ENCODE data around the gene WWOX.

Gene WWOX

GRCh38 chr16:78106686-78107085 is 7.2 kb downstream of the WWOX start:
- no peak for DNase-seq (ENCODE audit: low read depth)
- TF ChIP-seq MYC (IDR thresholded peaks at IDR 0.05; ENCODE audit: low read depth, low read length) (no peak), POLR2A (IDR thresholded peaks at IDR 0.05; ENCODE audit: extremely low read depth, insufficient read length) (no peak)
- TF ChIP-seq, protein P1, sequence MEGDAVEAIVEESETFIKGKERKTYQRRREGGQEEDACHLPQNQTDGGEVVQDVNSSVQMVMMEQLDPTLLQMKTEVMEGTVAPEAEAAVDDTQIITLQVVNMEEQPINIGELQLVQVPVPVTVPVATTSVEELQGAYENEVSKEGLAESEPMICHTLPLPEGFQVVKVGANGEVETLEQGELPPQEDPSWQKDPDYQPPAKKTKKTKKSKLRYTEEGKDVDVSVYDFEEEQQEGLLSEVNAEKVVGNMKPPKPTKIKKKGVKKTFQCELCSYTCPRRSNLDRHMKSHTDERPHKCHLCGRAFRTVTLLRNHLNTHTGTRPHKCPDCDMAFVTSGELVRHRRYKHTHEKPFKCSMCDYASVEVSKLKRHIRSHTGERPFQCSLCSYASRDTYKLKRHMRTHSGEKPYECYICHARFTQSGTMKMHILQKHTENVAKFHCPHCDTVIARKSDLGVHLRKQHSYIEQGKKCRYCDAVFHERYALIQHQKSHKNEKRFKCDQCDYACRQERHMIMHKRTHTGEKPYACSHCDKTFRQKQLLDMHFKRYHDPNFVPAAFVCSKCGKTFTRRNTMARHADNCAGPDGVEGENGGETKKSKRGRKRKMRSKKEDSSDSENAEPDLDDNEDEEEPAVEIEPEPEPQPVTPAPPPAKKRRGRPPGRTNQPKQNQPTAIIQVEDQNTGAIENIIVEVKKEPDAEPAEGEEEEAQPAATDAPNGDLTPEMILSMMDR (IDR thresholded peaks at IDR 0.05; ENCODE audit: low read depth, low read length): no peak
- TF ChIP-seq, protein P2, sequence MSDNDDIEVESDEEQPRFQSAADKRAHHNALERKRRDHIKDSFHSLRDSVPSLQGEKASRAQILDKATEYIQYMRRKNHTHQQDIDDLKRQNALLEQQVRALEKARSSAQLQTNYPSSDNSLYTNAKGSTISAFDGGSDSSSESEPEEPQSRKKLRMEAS (IDR thresholded peaks at IDR 0.05; ENCODE audit: low read depth, low read length): no peak
- no peak overlapping the region for H3K4me3 ChIP-seq (ENCODE audit: low read depth, low read length)

- H3K4me3 ChIP-seq (ENCODE audit: low read depth, low read length): no peak overlapping the region
- DNase-seq (ENCODE audit: low read depth): no peak
- TF ChIP-seq POLR2A (IDR thresholded peaks at IDR 0.05; ENCODE audit: extremely low read depth, insufficient read length) (no peak), MYC (IDR thresholded peaks at IDR 0.05; ENCODE audit: low read depth, low read length) (no peak)
- TF ChIP-seq, protein P1 (IDR thresholded peaks at IDR 0.05; ENCODE audit: low read depth, low read length): no peak
- TF ChIP-seq, protein P2 (IDR thresholded peaks at IDR 0.05; ENCODE audit: low read depth, low read length): no peak
Observed at GRCh38 chr16:78108451-78108850, 9.0 kb downstream of the WWOX start.

- no peak for DNase-seq (ENCODE audit: low read depth)
- H3K4me3 ChIP-seq (ENCODE audit: low read depth, low read length): no peak overlapping the region
- no peak for TF ChIP-seq MYC (IDR thresholded peaks at IDR 0.05; ENCODE audit: low read depth, low read length)
- TF ChIP-seq POLR2A (IDR thresholded peaks at IDR 0.05; ENCODE audit: extremely low read depth, insufficient read length): no peak
- TF ChIP-seq, protein P1 (IDR thresholded peaks at IDR 0.05; ENCODE audit: low read depth, low read length): no peak
- TF ChIP-seq, protein P2 (IDR thresholded peaks at IDR 0.05; ENCODE audit: low read depth, low read length): no peak
Observed at GRCh38 chr16:78113258-78113657, 13.8 kb downstream of the WWOX start.

DNA sequence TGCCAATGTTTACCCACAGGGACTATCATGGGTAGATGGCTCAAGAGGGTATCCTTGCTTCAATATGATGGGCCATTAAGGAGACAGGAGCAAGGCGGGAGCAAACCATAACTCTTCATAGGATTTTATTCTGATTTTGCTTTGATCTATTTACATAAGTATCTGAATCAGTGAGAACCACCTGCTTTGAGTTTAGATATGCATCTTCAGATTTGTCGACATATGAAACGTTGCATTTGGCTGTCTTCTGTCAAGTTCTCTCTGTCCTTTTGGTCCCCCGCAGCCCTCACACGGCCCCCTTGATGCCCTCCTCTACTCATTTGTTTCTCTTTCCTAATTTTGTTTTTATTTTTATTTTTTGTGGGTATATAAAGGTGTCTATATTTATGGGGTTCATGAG is 16.2 kb downstream of the WWOX start:
- TF ChIP-seq, protein P1 (IDR thresholded peaks at IDR 0.05; ENCODE audit: low read depth, low read length): no peak
- TF ChIP-seq MYC (IDR thresholded peaks at IDR 0.05; ENCODE audit: low read depth, low read length) (no peak), POLR2A (IDR thresholded peaks at IDR 0.05; ENCODE audit: extremely low read depth, insufficient read length) (no peak)
- TF ChIP-seq, protein P2 (IDR thresholded peaks at IDR 0.05; ENCODE audit: low read depth, low read length): no peak
- no peak overlapping the region for H3K4me3 ChIP-seq (ENCODE audit: low read depth, low read length)
- DNase-seq (ENCODE audit: low read depth): no peak

DNA sequence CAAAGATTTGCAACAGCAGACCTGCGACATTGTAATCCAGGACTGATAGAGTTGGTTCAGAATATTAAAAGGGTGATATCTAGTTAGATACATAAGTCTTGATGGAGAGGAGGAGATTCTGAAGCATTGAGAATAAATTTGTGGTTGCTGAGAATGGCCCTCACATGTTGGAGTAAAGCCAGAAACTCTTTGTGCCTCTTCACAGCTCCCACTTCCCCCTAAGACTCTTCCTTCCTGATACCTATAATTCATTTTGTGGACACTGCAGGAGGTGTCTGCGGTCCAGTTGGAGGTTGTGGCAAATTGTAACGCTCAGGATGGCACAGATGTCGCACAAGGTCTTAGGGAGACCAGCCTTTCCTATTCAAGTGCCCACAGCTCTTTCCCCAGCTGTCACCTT is 17.5 kb downstream of the WWOX start:
- TF ChIP-seq MYC (IDR thresholded peaks at IDR 0.05; ENCODE audit: low read depth, low read length): no peak
- TF ChIP-seq, protein P1 (IDR thresholded peaks at IDR 0.05; ENCODE audit: low read depth, low read length): no peak
- TF ChIP-seq, protein P2 (IDR thresholded peaks at IDR 0.05; ENCODE audit: low read depth, low read length): no peak
- no peak for TF ChIP-seq POLR2A (IDR thresholded peaks at IDR 0.05; ENCODE audit: extremely low read depth, insufficient read length)
- H3K4me3 ChIP-seq (ENCODE audit: low read depth, low read length): no peak overlapping the region
- DNase-seq (ENCODE audit: low read depth): no peak

DNA sequence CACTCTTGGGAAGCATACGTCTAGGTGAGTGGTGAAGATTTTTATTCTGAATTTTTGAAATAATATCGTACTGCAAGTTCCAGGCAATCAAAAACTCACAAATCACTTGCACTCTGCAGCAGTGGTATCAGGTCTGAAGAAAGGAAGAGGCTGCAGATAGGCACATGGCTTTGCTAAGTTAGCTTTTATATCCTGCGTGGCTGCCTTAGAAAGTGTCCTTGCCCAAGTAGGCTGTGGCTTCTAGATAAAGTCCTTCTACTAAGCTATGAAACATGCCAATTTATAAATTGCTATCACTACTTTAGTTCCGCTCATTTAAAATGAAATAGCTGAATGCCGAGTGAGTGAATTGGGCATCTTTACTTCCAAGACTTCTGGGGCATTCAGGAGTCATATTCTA is 17.9 kb downstream of the WWOX start:
- no peak for DNase-seq (ENCODE audit: low read depth)
- H3K4me3 ChIP-seq (ENCODE audit: low read depth, low read length): no peak overlapping the region
- TF ChIP-seq POLR2A (IDR thresholded peaks at IDR 0.05; ENCODE audit: extremely low read depth, insufficient read length) (no peak), MYC (IDR thresholded peaks at IDR 0.05; ENCODE audit: low read depth, low read length) (no peak)
- TF ChIP-seq, protein P2 (IDR thresholded peaks at IDR 0.05; ENCODE audit: low read depth, low read length): no peak
- TF ChIP-seq, protein P1 (IDR thresholded peaks at IDR 0.05; ENCODE audit: low read depth, low read length): no peak

Measured in NB4 (cell line).